Endometrial microvascular endothelial cells (primary cell): ENCODE data around the gene SRGAP3. TPM values are rescaled to one million over a fixed set of nuclear protein-coding genes. Genes with fewer than 3 reads are reported as not detected.

ENCODE experiments used
- in situ Hi-C: cut with HindIII; loops from 2 replicates; pipeline ENCODE4 v1.10.0; 2017; ENCODE audit warnings: low sequenced_read_pairs, low pct_unique_long_range_greater_than_20kb; ENCODE audit errors: inconsistent ontology term
- total RNA-seq: library from RNA; depleted of rRNA; stranded (reverse); fragments of >200 nt; gene quantifications from one replicate; pipeline ENCODE4 v1.2.3, GENCODE V29; 2015; ENCODE audit errors: inconsistent ontology term

The SRGAP3 gene
- total RNA-seq, 1 donor from 2014 or later = not detected

GRCh38 chr3:9059489-9060400 lies 189.7 kb downstream of the SRGAP3 start:
- in situ Hi-C loops = no loop called here

DNA sequence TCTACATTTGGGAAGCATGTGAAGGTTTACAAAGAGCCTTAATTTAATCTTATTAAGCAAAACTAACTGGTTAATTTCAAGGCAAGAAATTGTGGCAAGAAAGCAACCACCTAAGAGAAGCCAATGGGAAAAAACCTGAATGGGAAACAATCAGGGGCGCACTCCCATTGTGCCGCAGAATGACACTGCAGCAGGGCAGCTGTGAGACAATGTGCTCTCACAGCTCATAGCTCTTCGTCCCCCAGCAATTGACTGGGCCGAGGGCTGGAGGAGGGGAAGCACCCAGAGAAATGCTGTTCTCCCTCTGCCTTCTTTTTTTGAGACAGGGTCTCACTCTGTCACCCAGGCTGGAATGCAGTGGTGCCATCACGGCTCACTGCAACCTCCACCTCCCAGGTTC lies 192.9 kb downstream of the SRGAP3 start:
- in situ Hi-C loops = no loop called here

DNA sequence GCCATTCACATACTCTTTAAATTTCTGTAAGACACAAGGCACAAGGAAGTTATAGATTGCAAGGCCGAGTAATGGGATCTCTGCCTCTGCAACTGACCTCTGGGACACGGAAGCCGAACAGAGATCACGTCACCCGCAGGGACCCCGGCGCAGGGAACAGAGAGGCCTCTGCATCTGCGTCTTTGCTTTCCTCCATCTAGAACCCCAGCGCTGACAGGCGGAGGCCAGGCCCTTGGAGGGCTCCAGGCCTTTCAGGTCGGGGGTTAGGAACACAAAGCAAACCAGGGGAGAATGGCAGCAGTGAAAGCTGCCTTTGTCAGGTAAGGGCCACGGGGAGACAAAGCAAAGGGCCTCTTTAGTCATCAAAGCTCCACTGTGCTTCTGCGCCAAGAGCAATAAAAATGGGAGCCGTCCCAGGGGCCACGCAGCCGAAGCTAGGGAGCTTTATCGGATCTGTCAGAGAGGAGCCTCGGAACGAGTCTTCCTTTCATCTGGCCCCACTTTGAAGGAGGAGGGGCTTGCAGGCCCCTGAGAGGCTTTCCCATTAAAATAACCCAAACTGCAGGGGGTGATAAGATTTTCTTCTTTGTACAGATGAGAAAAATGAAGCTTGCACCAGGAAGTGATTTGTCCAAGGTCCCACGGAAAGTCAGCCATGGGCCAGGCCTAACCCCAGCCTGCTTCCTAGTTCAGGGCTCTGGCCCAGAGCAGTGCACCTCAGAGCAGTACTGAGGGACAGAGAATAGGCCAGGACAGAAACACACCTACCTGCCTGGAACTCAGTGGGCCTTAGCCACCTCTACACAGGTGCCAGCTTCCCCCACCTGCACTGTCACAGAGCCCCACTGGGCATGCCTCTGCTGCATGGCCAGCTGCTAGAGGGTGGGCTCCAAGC lies 201.7 kb downstream of the SRGAP3 start:
- in situ Hi-C loops = no loop called here

- in situ Hi-C loops = no loop called here
Observed at GRCh38 chr3:9045371-9045770, 204.1 kb downstream of the SRGAP3 start.

DNA sequence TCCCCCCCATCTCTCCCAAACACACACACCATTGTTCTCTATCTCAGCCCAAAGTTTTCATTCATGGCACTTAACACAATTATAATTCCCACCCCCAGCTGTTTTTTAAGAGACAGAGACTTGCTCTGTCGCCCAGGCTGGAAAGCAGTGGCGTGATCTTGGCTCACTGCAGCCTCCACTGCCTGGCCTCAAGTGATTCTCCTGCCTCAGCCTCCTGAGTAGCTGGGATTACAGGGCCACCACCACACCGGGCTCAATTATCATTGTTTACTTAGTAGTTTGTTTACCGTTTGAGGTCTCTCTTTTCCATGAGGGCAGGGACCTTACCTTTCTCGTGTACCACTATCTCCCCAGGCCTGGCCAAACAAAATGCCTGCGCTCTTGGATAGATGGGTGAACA lies 206.4 kb downstream of the SRGAP3 start:
- in situ Hi-C loops = no loop called here

GRCh38 chr3:9041626-9042025 lies 207.8 kb downstream of the SRGAP3 start:
- in situ Hi-C loops = no loop called here

DNA sequence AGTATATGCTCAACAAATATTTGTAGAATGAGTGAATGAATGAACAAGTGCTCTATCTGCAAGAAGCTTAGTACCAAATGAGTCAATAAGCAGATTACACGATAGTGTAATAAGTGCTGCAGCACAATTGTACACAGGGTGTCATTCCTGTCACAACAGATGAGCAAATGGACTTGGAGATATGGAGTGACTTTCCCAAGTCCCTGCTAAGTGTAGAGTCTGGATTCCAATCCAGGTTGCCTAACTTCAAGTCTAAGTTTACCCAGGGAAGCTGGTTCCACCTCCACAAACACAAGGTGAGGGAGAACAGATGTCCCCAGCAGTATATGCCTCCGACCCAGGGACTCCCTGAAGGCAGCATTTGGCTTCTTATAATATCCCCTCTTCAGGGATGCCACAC lies 208.4 kb downstream of the SRGAP3 start:
- in situ Hi-C loops = no loop called here

- in situ Hi-C loops = no loop called here
Observed at GRCh38 chr3:9037144-9037711, 212.2 kb downstream of the SRGAP3 start.

DNA sequence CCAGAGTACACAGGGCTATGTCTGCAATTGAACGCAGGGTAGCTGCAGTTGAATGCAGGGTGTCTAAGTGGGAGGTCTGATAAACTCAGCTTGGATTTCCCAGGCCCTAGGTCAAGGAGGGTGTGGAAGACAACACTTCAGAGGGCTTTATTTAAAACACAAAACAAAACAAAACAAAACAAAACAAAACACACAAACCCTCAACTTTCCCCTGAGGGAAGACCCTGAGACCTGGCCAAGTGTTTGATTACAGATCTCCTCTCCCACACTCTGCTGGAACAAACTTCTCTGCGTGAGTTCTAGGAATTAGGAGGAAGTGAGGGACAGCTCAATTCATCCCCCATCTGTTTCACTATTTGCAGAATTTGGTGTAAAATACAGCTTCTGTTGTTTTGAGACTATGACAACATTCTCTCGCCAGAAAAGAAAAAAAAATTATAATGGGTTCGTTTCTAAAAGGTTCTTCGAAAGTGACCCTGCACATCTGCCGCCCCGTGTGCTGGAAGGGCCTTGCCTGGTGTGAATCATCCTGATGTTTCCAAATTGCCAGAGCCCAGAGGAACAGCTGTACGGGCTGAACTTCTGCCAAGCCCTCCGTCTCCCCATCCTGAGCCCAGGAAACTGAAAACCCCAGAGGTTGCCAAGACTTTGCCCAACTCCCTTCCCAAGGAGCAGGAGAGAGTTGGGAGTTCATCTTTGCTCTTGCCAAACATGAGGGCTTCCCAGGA lies 212.9 kb downstream of the SRGAP3 start:
- in situ Hi-C loops = no loop called here

DNA sequence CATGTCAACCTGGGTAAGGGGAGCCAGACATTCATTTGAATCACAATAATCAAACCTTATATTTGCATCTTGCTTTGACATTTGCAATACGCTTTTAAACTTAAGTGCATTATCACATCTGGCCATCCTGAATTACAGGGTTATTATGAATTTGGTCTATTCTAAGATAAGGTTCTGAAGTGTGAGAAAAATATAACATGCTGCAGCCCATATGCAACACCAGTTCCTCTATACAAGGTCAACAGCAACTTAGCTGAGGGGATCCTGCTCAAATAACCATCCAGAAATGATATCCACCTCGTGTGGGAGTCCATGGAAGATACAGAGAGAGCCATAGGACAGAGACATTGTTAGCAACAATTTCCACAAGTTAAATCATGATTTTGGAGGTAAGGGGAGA lies 213.5 kb downstream of the SRGAP3 start:
- in situ Hi-C loops = no loop called here

DNA sequence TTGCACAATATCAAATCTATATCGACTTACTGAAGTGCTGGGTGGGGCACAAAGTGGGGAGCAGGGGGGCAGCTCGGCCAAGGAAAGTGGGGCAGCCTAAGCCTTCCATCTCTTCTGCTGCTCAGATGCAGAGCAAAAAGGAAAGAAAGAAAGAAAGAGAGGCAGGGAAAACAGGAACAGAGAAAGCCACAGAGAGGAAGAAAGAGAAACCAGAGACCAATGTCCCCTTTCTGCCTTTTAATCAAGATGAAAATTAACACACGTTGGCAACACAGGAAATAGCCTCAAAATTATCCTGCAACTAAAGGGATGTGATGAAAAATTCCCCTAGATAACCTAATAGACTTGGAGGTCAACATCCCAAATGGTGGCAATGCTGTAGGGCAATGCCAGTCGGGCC lies 214.0 kb downstream of the SRGAP3 start:
- in situ Hi-C loops = no loop called here

- in situ Hi-C loops = no loop called here
Observed at GRCh38 chr3:9033867-9034266, 215.6 kb downstream of the SRGAP3 start.

- in situ Hi-C loops = no loop called here
Observed at GRCh38 chr3:9032231-9032777, 217.1 kb downstream of the SRGAP3 start.

GRCh38 chr3:9030034-9030433 lies 219.4 kb downstream of the SRGAP3 start:
- in situ Hi-C loops = no loop called here

DNA sequence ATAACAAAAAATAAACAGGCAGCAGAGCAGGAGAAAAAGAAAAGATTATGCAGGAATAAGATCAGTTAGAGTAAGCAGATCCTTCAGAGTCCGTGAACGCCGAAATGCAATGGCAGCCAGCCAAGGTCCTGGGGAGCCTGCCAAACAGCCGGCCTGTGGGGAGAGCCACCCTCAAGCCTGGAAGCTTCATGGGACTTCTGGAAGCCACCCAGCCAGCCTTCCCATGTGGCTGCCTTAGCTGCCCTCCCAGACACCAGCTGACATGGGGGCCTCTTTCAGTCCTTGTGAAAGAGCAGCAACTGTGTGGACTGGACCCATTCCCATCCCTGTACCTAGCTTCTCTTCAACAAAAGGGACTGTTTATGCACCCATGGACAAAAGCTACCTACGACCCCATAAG lies 221.3 kb downstream of the SRGAP3 start:
- in situ Hi-C loops = no loop called here

GRCh38 chr3:9026320-9027045 lies 223.0 kb downstream of the SRGAP3 start:
- in situ Hi-C loops = no loop called here

DNA sequence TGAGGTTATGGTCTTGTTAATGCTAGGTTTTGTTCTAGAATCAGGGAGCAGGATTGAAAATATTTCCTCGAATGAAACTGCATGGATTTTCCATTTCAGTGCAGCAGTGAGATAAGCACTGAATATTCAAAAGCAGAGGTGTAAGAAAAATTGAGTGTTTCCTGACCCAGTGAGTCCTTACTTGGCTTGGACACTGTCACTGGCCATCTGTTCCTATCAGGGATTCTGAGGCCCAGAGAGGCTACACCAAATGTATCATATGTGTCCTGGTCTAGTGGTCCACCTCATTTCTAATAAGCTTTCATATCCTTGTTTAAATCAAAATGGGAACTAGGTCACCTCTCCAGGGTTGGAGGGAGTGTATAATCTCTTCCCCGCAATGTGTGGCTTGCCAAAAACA lies 225.1 kb downstream of the SRGAP3 start:
- in situ Hi-C loops = no loop called here

DNA sequence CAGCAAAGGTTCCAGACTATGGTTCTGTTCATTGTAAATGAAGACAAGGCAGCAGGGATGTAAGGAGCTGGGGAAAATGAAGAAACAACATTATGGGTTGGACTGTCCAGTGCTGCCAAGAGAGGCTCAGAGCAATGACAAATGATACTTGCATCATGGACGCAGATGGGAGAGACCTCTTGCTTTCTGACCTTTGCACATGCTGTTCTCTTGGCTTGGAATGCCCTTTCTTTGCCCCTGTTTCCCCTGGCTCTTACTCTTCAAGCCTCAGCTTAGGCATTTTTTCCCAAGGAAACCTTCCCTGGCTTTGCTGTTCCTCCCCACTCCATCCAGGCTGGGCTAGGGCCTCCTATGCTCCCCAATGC lies 226.2 kb downstream of the SRGAP3 start:
- in situ Hi-C loops = no loop called here
